WTC11 (cell line): ENCODE results near the gene KDELR3. TPM values are rescaled to one million over a fixed set of nuclear protein-coding genes. Genes with fewer than 3 reads are reported as not detected.

Source experiments
- ATAC-seq: fragments of 200-7000 bp; cut with Tn5 transposase; 2 replicates; pipeline ENCODE4 v1.10.0; 2021; ENCODE audit warnings: mild to moderate bottlenecking, moderate library complexity
- CTCF ChIA-PET: fragments of 300-600 bp; sonication (Branson Sonifier 250); formaldehyde crosslinking; loops from one replicate; lab custom pipeline; 2021; ENCODE audit warnings: antibody characterized with exemption; lab: Charles Lee
- POLR2A ChIA-PET: fragments of 350-600 bp; sonication (Branson Sonifier 250); formaldehyde crosslinking; loops from one replicate; lab custom pipeline; 2021; ENCODE audit warnings: antibody characterized with exemption; lab: Charles Lee
- DNase-seq: peaks from one replicate; pipeline ENCODE4 v3.0.0; 2021; ENCODE audit warnings: low spot score
- H3K27ac Mint-ChIP-seq: 2 replicates; pipeline ENCODE4 v1.8.0; 2021; ENCODE audit warnings: mixed read lengths
- H3K27me3 Mint-ChIP-seq: 2 replicates; pipeline ENCODE4 v1.8.0; 2021; ENCODE audit warnings: low read depth, mild to moderate bottlenecking, moderate library complexity, mixed read lengths
- H3K36me3 Mint-ChIP-seq: 2 replicates; pipeline ENCODE4 v1.8.0; 2021; ENCODE audit warnings: mixed read lengths
- H3K4me1 Mint-ChIP-seq: 2 replicates; pipeline ENCODE4 v1.8.0; 2022; ENCODE audit warnings: mixed read lengths
- H3K4me3 Mint-ChIP-seq: 2 replicates; pipeline ENCODE4 v1.8.0; 2021; ENCODE audit warnings: mild to moderate bottlenecking, moderate library complexity, mixed read lengths
- H3K9me3 Mint-ChIP-seq: 2 replicates; pipeline ENCODE4 v1.8.0; 2021; ENCODE audit warnings: mixed read lengths
- AR ChIP-seq: fragments of 250-450 bp; sonication (Bioruptor Pico); IDR thresholded peaks from 2 replicates; pipeline ENCODE4 v1.9.0; 2021; ENCODE audit warnings: mild to moderate bottlenecking
- CBFB ChIP-seq: sonication (generic); formaldehyde crosslinking; IDR thresholded peaks from 2 replicates; pipeline ENCODE4 v1.8.1; 2022; ENCODE audit warnings: mild to moderate bottlenecking, low read depth, missing genetic modification reagents
- CREM ChIP-seq: sonication (generic); formaldehyde crosslinking; IDR thresholded peaks from 2 replicates; pipeline ENCODE4 v1.8.1; 2022; ENCODE audit warnings: mild to moderate bottlenecking, missing genetic modification reagents, moderate library complexity
- ELF4 ChIP-seq: sonication (generic); formaldehyde crosslinking; IDR thresholded peaks from 2 replicates; pipeline ENCODE4 v1.8.1; 2022; ENCODE audit warnings: low read depth, mild to moderate bottlenecking, moderate library complexity, missing genetic modification reagents
- GABPB1 ChIP-seq: sonication (generic); formaldehyde crosslinking; IDR thresholded peaks from 2 replicates; pipeline ENCODE4 v1.8.1; 2023; ENCODE audit warnings: mild to moderate bottlenecking, missing genetic modification reagents
- GTF2I ChIP-seq: fragments of 250-450 bp; sonication (Bioruptor Pico); conservative IDR thresholded peaks from 2 replicates; pipeline ENCODE4 v1.4.0; 2021; ENCODE audit warnings: mild to moderate bottlenecking
- JAZF1 ChIP-seq: fragments of 250-450 bp; sonication (Bioruptor Pico); IDR thresholded peaks from 2 replicates; pipeline ENCODE4 v1.9.0; 2021; ENCODE audit warnings: moderate library complexity, mild to moderate bottlenecking, inconsistent platforms
- MLX ChIP-seq: sonication (generic); formaldehyde crosslinking; IDR thresholded peaks from 2 replicates; pipeline ENCODE4 v1.8.1; 2023; ENCODE audit warnings: mild to moderate bottlenecking, missing genetic modification reagents, moderate library complexity
- MXD4 ChIP-seq: fragments of 250-450 bp; sonication (Bioruptor Pico); IDR thresholded peaks from 2 replicates; pipeline ENCODE4 v1.8.0; 2021; ENCODE audit warnings: mild to moderate bottlenecking, moderate library complexity, borderline replicate concordance
- MYBL2 ChIP-seq: sonication (generic); formaldehyde crosslinking; IDR thresholded peaks from 2 replicates; pipeline ENCODE4 v1.8.1; 2023; ENCODE audit warnings: mild to moderate bottlenecking, moderate library complexity, missing genetic modification reagents
- SMAD4 ChIP-seq: sonication (generic); formaldehyde crosslinking; IDR thresholded peaks from 2 replicates; pipeline ENCODE4 v1.8.0; 2022; ENCODE audit warnings: mild to moderate bottlenecking, missing genetic modification reagents
- TEAD4 ChIP-seq: sonication (generic); formaldehyde crosslinking; IDR thresholded peaks from 2 replicates; pipeline ENCODE4 v1.8.0; 2022; ENCODE audit warnings: mild to moderate bottlenecking, missing genetic modification reagents
- TP53 ChIP-seq: sonication (generic); formaldehyde crosslinking; IDR thresholded peaks from 2 replicates; pipeline ENCODE4 v1.8.1; 2023; ENCODE audit warnings: mild to moderate bottlenecking, missing genetic modification reagents
- USF2 ChIP-seq: sonication (generic); formaldehyde crosslinking; IDR thresholded peaks from 2 replicates; pipeline ENCODE4 v1.8.1; 2023; ENCODE audit warnings: mild to moderate bottlenecking, missing genetic modification reagents, moderate library complexity
- ZBTB21 ChIP-seq: sonication (generic); formaldehyde crosslinking; IDR thresholded peaks from 2 replicates; pipeline ENCODE4 v1.8.1; 2023; ENCODE audit warnings: mild to moderate bottlenecking, missing genetic modification reagents, borderline replicate concordance
- ZNF317 ChIP-seq: sonication (generic); formaldehyde crosslinking; IDR thresholded peaks from 2 replicates; pipeline ENCODE4 v1.8.1; 2023; ENCODE audit warnings: low read depth, mild to moderate bottlenecking, moderate library complexity, missing genetic modification reagents, borderline replicate concordance
- ZNF423 ChIP-seq: fragments of 250-450 bp; sonication (Bioruptor Pico); IDR thresholded peaks from 2 replicates; pipeline ENCODE4 v2.1.2; 2022; ENCODE audit warnings: mild to moderate bottlenecking, moderate library complexity
- total RNA-seq: library from RNA; stranded (reverse); gene quantifications from 3 replicates; pipeline ENCODE4 v1.2.3, GENCODE V29; 2021
- TF ChIP-seq, protein P1 (sequence below): sonication (generic); formaldehyde crosslinking; IDR thresholded peaks from 2 replicates; pipeline ENCODE4 v1.8.0; 2023; ENCODE audit warnings: missing genetic modification reagents, mild to moderate bottlenecking, borderline replicate concordance

KDELR3 gene
- total RNA-seq, 1 experiment from 2014 or later, result 5.7 TPM

- TF ChIP-seq GABPB1 (CRISPR knock-in tag) (no peak), MXD4 (CRISPR knock-in tag) (no peak), CBFB (CRISPR knock-in tag) (no peak), ZBTB21 (CRISPR knock-in tag) (no peak)
- no peak for ATAC-seq
- Mint-ChIP-seq H3K4me1 (peaks cover 29% of the 10 kb centered on the region), H3K36me3 (no peaks in the 10 kb centered on the region), H3K4me3 (no peak overlapping the region), H3K9me3 (no peaks in the 10 kb centered on the region), H3K27me3 (peaks cover 56% of the 10 kb centered on the region), H3K27ac (no peak overlapping the region)
- DNase-seq, result no peak
- ChIA-PET POLR2A (interaction anchor here (0.6 to 1.2 kb wide), 2 partner anchors 10 to 645 kb away, joined by 4 to 6 read pairs; no protein-coding TSS in a partner anchor), CTCF (interaction anchor here (1.2 to 1.4 kb wide), 2 partner anchors 17 to 18 kb away, joined by 5 read pairs; no protein-coding TSS in a partner anchor)
Observed at GRCh38 chr22:38452373-38453065, 15.4 kb upstream of the KDELR3 start.

- H3K27ac Mint-ChIP-seq, result no peak overlapping the region
- no peaks in the 10 kb centered on the region for H3K36me3 Mint-ChIP-seq
- peaks cover 29% of the 10 kb centered on the region for H3K4me1 Mint-ChIP-seq
- TF ChIP-seq AR (CRISPR knock-in tag) (no peak), JAZF1 (CRISPR knock-in tag) (no peak), CREM (CRISPR knock-in tag) (no peak)
- TF ChIP-seq, all 79 proteins: peak for 0
- Mint-ChIP-seq H3K4me3 (peak overlapping the region; percentile 42; the same call in 1 of the 2 replicates), H3K9me3 (no peaks in the 10 kb centered on the region), H3K27me3 (peaks cover 61% of the 10 kb centered on the region)
- POLR2A ChIA-PET, result interaction anchor here (0.5 to 1.2 kb wide), 2 partner anchors 10 to 101 kb away, joined by 4 read pairs; no protein-coding TSS in a partner anchor
- ATAC-seq (no peak), DNase-seq (no peak)
- CTCF ChIA-PET, result interaction anchor here (1.2 to 1.6 kb wide), 2 partner anchors 17 to 40 kb away, joined by 5 to 7 read pairs; no protein-coding TSS in a partner anchor
Observed at GRCh38 chr22:38453066-38453672, 14.7 kb upstream of the KDELR3 start.

DNA sequence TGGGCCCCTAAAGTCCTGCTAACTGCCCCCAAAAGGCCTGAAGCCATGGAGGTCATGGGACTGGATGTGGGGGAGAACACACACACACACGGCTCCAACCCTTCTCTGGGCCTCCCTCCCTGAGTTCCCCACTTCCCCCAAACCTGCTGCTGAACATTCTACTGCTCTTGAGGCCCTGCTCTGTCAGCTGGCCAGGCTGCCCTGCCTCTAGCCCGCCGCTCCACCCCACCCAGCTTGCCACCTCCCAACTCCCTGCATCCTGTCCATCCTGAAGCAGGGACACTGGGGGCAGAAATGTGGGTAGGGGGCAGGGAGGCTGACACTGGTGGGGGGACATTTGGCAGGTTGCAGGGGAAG is 13.9 kb upstream of the KDELR3 start:
- ATAC-seq, result no peak
- peaks cover 29% of the 10 kb centered on the region for H3K4me1 Mint-ChIP-seq
- H3K36me3 Mint-ChIP-seq, result no peaks in the 10 kb centered on the region
- peaks cover 68% of the 10 kb centered on the region for H3K27me3 Mint-ChIP-seq
- no peaks in the 10 kb centered on the region for H3K9me3 Mint-ChIP-seq
- DNase-seq, result no peak
- ChIA-PET POLR2A (interaction anchor here (0.6 kb wide), 1 partner anchor 149 kb away, joined by 6 read pairs; no protein-coding TSS in a partner anchor), CTCF (interaction anchor here (0.6 to 1.6 kb wide), 2 partner anchors 19 to 41 kb away, joined by 3 to 7 read pairs; no protein-coding TSS in a partner anchor)
- no peak overlapping the region for H3K27ac Mint-ChIP-seq
- no peak for TF ChIP-seq GTF2I (CRISPR knock-in tag)
- no peak for TF ChIP-seq ELF4 (CRISPR knock-in tag)
- TF ChIP-seq USF2 (CRISPR knock-in tag), result no peak
- no peak for TF ChIP-seq SMAD4
- TF ChIP-seq, protein P1, sequence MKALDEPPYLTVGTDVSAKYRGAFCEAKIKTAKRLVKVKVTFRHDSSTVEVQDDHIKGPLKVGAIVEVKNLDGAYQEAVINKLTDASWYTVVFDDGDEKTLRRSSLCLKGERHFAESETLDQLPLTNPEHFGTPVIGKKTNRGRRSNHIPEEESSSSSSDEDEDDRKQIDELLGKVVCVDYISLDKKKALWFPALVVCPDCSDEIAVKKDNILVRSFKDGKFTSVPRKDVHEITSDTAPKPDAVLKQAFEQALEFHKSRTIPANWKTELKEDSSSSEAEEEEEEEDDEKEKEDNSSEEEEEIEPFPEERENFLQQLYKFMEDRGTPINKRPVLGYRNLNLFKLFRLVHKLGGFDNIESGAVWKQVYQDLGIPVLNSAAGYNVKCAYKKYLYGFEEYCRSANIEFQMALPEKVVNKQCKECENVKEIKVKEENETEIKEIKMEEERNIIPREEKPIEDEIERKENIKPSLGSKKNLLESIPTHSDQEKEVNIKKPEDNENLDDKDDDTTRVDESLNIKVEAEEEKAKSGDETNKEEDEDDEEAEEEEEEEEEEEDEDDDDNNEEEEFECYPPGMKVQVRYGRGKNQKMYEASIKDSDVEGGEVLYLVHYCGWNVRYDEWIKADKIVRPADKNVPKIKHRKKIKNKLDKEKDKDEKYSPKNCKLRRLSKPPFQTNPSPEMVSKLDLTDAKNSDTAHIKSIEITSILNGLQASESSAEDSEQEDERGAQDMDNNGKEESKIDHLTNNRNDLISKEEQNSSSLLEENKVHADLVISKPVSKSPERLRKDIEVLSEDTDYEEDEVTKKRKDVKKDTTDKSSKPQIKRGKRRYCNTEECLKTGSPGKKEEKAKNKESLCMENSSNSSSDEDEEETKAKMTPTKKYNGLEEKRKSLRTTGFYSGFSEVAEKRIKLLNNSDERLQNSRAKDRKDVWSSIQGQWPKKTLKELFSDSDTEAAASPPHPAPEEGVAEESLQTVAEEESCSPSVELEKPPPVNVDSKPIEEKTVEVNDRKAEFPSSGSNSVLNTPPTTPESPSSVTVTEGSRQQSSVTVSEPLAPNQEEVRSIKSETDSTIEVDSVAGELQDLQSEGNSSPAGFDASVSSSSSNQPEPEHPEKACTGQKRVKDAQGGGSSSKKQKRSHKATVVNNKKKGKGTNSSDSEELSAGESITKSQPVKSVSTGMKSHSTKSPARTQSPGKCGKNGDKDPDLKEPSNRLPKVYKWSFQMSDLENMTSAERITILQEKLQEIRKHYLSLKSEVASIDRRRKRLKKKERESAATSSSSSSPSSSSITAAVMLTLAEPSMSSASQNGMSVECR (CRISPR knock-in tag), result no peak
- TF ChIP-seq MYBL2 (CRISPR knock-in tag), result no peak
- TF ChIP-seq MLX (CRISPR knock-in tag), result no peak
- TF ChIP-seq ZNF423 (CRISPR knock-in tag), result no peak
- no peak for TF ChIP-seq TEAD4 (CRISPR knock-in tag)
- no peak for TF ChIP-seq MXD4 (CRISPR knock-in tag)
- TF ChIP-seq TP53 (CRISPR knock-in tag), result no peak
- TF ChIP-seq ZNF317 (CRISPR knock-in tag), result no peak
- peak overlapping the region; percentile 80 for H3K4me3 Mint-ChIP-seq
